Measurements from ENCODE around the gene INSYN1.

GRCh38 chr15:73771385-73772045 is 18.4 kb upstream of the INSYN1 start:
- TF ChIP-seq CTCF (IDR thresholded peaks at IDR 0.05; ENCODE audit: insufficient read depth, low read length, poor library complexity, severe bottlenecking) (no peak), EZH2phosphoT487 (conservative IDR thresholded peaks at IDR 0.05; ENCODE audit: low read length) (no peak)
